Heart right ventricle (tissue), 16 donors: ENCODE data around the gene DNTT. TPM values are rescaled to one million over a fixed set of nuclear protein-coding genes. Genes with fewer than 3 reads are reported as not detected.

Experiments used
- ATAC-seq, 8 donors: fragments of 200-7000 bp; cut with Tn5 transposase; one replicate each; pipeline ENCODE4 v1.9.1; 2020; ENCODE audit warnings: mild to moderate bottlenecking in 8 of 8, moderate library complexity in 8 of 8, moderate number of reproducible peaks in 1 of 8
- DNase-seq, 2 donors: peaks; one replicate each; pipeline ENCODE4 v3.0.0-alpha.2; 2020
- H3K27ac ChIP-seq, 10 donors: fragments of 200-600 bp; sonication (generic) in 2 of 10; one replicate each; pipeline versions ENCODE4 v1.5.0 to v1.8.0; 2020 to 2022; ENCODE audit warnings: mild to moderate bottlenecking in 3 of 10
- H3K27me3 ChIP-seq, 7 donors: fragments of 200-600 bp; one replicate each; pipeline ENCODE4 v1.8.0; 2021 to 2022; ENCODE audit warnings: mild to moderate bottlenecking in 2 of 7
- H3K36me3 ChIP-seq, 9 donors: fragments of 200-600 bp; sonication (generic) in 1 of 9; one replicate each; pipeline versions ENCODE4 v1.5.0 to v1.8.0; 2020 to 2022; ENCODE audit warnings: mild to moderate bottlenecking in 2 of 9
- H3K4me1 ChIP-seq, 9 donors: fragments of 200-600 bp; sonication (generic) in 1 of 9; one replicate each; pipeline versions ENCODE4 v1.5.0 to v1.8.0; 2020 to 2022; ENCODE audit warnings: mild to moderate bottlenecking in 4 of 9
- H3K4me3 ChIP-seq, 10 donors: fragments of 200-600 bp; sonication (generic) in 2 of 10; one replicate each; pipeline versions ENCODE4 v1.5.0 to v1.8.0; 2020 to 2022; ENCODE audit warnings: mild to moderate bottlenecking in 7 of 10, moderate library complexity in 2 of 10
- H3K9me3 ChIP-seq, 11 donors: fragments of 200-600 bp in 10 of 11; sonication (generic) in 2 of 11; one replicate each; pipeline versions ENCODE4 v1.5.0 to v1.8.0; 2013 to 2022; ENCODE audit warnings: mild to moderate bottlenecking in 2 of 11, control low read depth in 1 of 11, moderate library complexity in 1 of 11
- WGBS, 2 donors: extraction: QIAGEN DNeasy Blood & Tissue Kit; methylation state at CpG; one replicate each; pipeline ENCODE4 v1.1.7; 2013; ENCODE audit warnings: inconsistent platforms in 1 of 2; 5-methylcytosine and 5-hydroxymethylcytosine counted together
- intact Hi-C, 10 donors: fragments of 100-400 bp; cut with DNase I; formaldehyde crosslinking; loops; one replicate each; pipeline versions ENCODE4 v1.11.1 to v1.14.2; 2022
- polyA plus RNA-seq, 2 donors: library from polyadenylated mRNA; stranded (reverse); fragments of 200-250 nt; gene quantifications; one replicate each; pipeline ENCODE4 v1.2.3, GENCODE V29; 2013
- total RNA-seq, 10 donors: library from RNA; stranded (reverse); fragmentation: NEBNext Ultra II Directional in 3 of 10; extraction: Animal tissue kit (Norgen Biotek cat#: 25700) in 3 of 10; gene quantifications; one replicate each; pipeline versions ENCODE4 v1.2.1 to v1.2.4, GENCODE V29; 2021 to 2023
- TF ChIP-seq, protein P1 (sequence below), 9 donors: fragments of 200-600 bp; sonication (generic) in 2 of 9; IDR thresholded peaks; one replicate each; pipeline versions ENCODE4 v1.5.0 to v1.8.0; 2021 to 2022; ENCODE audit warnings: antibody characterized with exemption in 9 of 9, mild to moderate bottlenecking in 5 of 9, moderate library complexity in 1 of 9
- donor health status: Arrhythmogenic right ventricular cardiomyopathy.
- donor health status: ischemic (EF 13 %, LVEDD 7.1; RV severe dilation, severe dysfunction).
- donor health status: healthy with polysubstance abuse.
- donor health status: DM: no; HTN: yes; CAD: no.
- donor health status: DM: no; HTN: no; CAD: no.
- donor health status: ischemic (EF 25% LVEDD 6.9; RV normal size, moderate dysfunction).
- donor health status: ischemic (EF 25% LVEDD 5.7; RV mildly dilated, moderate dysfunction).
- donor health status: healthy.
- donor health status: DM: yes; HTN: yes; CAD: no.
- donor health status: Ischemic cardiomyopathy.
- donor health status: ischemic (EF 35%, LVEDD 5.7; RV mildly dilated, moderate dysfunction).
- donor health status: nonischemic (EF 11% LVEDD 7.7; RV severe dilation, severe dysfunction).
- donor health status: DM: yes; HTN: yes; CAD: no.
- donor health status: PGD.
- donor health status: ischemic (EF 29% LVEDD 5.4; RV normal size, mild dysfunction).
- donor health status: nonischemic (EF 23%, LVEDD 6.1; RV moderate dilation, normal function).

DNTT gene
- total and polyA plus RNA-seq, 12 donors: not detected

DNA sequence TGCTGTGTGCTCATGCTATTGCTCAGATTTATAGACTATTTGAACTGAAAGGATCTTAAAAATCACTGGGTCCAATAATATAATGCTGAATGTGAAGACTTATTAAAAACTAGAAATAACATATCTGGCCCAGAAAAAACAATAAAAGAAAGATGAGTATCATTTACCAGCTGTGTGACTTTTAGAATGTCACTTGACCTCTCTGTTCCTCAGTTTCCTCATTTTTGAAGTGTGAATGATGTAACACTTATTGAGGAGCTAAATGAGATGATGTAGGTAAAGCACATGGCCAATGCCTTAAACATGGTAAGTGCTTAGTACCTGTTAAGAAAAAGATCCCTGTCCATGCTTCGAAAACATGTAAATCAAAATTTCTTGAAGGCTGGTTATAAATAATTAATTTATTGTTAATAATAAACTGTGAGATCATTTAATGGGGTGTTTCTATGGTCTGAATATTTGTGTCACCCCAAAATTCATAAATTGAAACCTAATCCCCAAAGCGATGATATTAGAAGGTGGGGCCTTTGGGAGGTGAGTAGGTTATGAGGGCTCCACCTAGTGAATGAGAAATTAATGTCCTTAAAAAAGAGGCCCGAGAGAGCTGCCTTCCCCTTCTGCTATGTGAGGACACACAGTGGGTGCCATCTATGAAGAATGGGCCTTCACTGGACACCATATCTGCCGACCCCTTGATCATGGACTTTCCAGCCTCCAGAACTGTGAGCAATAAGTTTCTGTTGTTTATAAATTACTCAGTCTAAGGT lies 13.0 kb downstream of the DNTT start:
- H3K4me3 ChIP-seq: no peak overlapping the region
- no peak overlapping the region for H3K27ac ChIP-seq
- intact Hi-C loops: no loop called here
- H3K4me1 ChIP-seq: no peaks in the 10 kb centered on the region
- no peaks in the 10 kb centered on the region for H3K36me3 ChIP-seq
- TF ChIP-seq, protein P1, sequence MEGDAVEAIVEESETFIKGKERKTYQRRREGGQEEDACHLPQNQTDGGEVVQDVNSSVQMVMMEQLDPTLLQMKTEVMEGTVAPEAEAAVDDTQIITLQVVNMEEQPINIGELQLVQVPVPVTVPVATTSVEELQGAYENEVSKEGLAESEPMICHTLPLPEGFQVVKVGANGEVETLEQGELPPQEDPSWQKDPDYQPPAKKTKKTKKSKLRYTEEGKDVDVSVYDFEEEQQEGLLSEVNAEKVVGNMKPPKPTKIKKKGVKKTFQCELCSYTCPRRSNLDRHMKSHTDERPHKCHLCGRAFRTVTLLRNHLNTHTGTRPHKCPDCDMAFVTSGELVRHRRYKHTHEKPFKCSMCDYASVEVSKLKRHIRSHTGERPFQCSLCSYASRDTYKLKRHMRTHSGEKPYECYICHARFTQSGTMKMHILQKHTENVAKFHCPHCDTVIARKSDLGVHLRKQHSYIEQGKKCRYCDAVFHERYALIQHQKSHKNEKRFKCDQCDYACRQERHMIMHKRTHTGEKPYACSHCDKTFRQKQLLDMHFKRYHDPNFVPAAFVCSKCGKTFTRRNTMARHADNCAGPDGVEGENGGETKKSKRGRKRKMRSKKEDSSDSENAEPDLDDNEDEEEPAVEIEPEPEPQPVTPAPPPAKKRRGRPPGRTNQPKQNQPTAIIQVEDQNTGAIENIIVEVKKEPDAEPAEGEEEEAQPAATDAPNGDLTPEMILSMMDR (IDR thresholded peaks at IDR 0.05): no peak
- 81 to 85% methylated on average over 4 of the region's 4 CpGs for WGBS, 2 donors
- no peak for DNase-seq
- no peaks in the 10 kb centered on the region for H3K9me3 ChIP-seq
- no peak for ATAC-seq
- peaks cover 0 to 14% (median 0%) of the 10 kb centered on the region in 7 donors for H3K27me3 ChIP-seq

DNA sequence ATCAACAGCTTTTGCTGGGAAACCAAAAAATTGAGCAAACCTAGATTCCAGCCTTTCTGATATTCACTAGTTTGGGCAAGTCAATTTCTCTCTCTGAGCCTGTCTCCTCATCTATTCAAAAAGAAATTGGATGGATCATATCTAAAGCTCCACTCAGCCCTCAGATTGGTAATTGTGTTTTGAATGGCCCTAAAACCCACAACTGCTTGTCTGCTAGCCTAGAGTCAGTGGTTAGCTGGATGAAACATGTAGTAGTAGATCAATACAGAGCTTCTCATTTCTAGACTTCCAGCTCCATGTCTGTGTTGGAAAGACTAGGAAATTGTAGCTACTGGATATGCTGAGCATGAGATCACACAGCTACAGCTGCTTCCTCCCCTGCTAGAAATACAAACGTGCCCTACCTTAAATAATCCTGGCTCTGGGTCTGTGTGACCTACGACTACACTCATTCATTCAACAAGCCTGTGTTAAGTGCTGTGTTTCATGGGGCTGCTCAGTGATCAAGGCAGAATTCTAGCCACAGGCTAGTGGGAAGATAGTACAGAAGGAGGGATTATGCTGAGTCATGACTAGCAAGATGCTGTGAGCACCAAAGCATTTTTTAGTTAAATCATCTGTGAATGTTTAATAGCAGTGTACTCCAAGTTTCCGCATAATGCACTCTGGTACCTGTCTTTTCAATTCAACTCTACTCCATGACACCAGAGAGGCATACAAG lies 15.7 kb downstream of the DNTT start:
- 38 to 41% methylated on average over 3 of the region's 3 CpGs for WGBS, 2 donors

DNA sequence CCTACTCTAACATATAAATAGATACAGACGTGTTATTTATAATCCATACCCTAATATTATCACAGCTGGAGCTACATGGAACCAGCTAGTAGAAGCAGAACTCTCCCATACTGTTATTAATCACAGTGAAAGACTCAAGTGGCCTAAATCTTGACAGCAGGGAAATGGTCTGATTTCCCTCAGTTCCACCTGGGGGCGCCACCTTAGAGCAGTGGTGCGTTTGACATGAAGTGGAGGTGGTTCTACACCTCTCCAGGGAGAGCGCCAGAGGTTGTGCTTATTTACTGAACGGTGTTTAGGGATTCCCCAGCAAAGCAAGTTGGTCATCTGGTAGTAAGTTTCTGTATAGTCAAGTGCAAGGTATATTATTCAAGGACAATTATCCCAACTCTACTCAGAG lies 17.6 kb downstream of the DNTT start:
- no peaks in the 10 kb centered on the region for H3K36me3 ChIP-seq
- H3K27ac ChIP-seq: no peak overlapping the region
- H3K4me1 ChIP-seq: no peaks in the 10 kb centered on the region
- DNase-seq (no peak), ATAC-seq (no peak)
- no peak overlapping the region for H3K4me3 ChIP-seq
- TF ChIP-seq, protein P1 (IDR thresholded peaks at IDR 0.05): no peak
- intact Hi-C loops: no loop called here
- peaks cover 0 to 17% (median 4%) of the 10 kb centered on the region in 7 donors for H3K27me3 ChIP-seq
- WGBS, 2 donors: 48 to 49% methylated on average over 5 of the region's 5 CpGs
- H3K9me3 ChIP-seq: no peaks in the 10 kb centered on the region

More for the DNA sequence above, 15.7 kb downstream of the DNTT start:
- Histone ChIP-seq H3K4me1 (no peaks in the 10 kb centered on the region), H3K9me3 (no peaks in the 10 kb centered on the region), H3K4me3 (no peak overlapping the region), H3K36me3 (no peaks in the 10 kb centered on the region), H3K27me3 (peaks cover 0 to 20% (median 0%) of the 10 kb centered on the region in 7 donors), H3K27ac (no peak overlapping the region)
- ATAC-seq (no peak), DNase-seq (no peak)
- TF ChIP-seq, protein P1 (IDR thresholded peaks at IDR 0.05): no peak
- intact Hi-C loops: no loop called here

- DNase-seq (no peak), ATAC-seq (no peak)
- TF ChIP-seq, protein P1 (IDR thresholded peaks at IDR 0.05): no peak
- H3K27me3 ChIP-seq: peaks cover 0 to 17% (median 4%) of the 10 kb centered on the region in 7 donors
- no peaks in the 10 kb centered on the region for H3K4me1 ChIP-seq
- no peak overlapping the region for H3K4me3 ChIP-seq
- no peaks in the 10 kb centered on the region for H3K9me3 ChIP-seq
- WGBS, 2 donors: 86 to 90% methylated on average over 1 of the region's 1 CpG
- H3K36me3 ChIP-seq: no peaks in the 10 kb centered on the region
- intact Hi-C loops: no loop called here
- H3K27ac ChIP-seq: no peak overlapping the region
These were observed 18.0 kb downstream of the DNTT start for GRCh38 chr10:96322275-96322674.
